Neural cell (in vitro differentiated cells): ENCODE measurements around the gene PCYT2. TPM values are rescaled to one million over a fixed set of nuclear protein-coding genes. Genes with fewer than 3 reads are reported as not detected.

Experiments used
- H2AFZ ChIP-seq: fragments of 200-600, 300-800 bp; sonication (generic), shearing (Covaris generic); 2 replicates; pipeline ENCODE4 v1.6.0; 2014; ENCODE audit warnings: low read depth, mild to moderate bottlenecking, antibody characterized with exemption, low read length, moderate library complexity
- H3F3A ChIP-seq: fragments of 200-600 bp; shearing (Covaris generic); 2 replicates; pipeline ENCODE4 v1.6.1; 2016; ENCODE audit warnings: mild to moderate bottlenecking, moderate library complexity, mixed read lengths, antibody characterized with exemption, low read length; ENCODE audit not compliant: insufficient read depth, poor library complexity, severe bottlenecking
- H3K27ac ChIP-seq: fragments of 200-600, 300-800 bp; sonication (generic), shearing (Covaris generic); 2 replicates; pipeline ENCODE4 v1.5.1; 2014; ENCODE audit warnings: mild to moderate bottlenecking, low read length, moderate library complexity
- H3K27me3 ChIP-seq: fragments of 300-800, 200-600 bp; sonication (generic), shearing (Covaris generic); 2 replicates; pipeline ENCODE4 v1.6.0; 2014; ENCODE audit warnings: mild to moderate bottlenecking, low read depth, low read length, moderate library complexity; ENCODE audit not compliant: insufficient read depth
- H3K36me3 ChIP-seq: fragments of 300-800, 200-600 bp; sonication (generic), shearing (Covaris generic); 2 replicates; pipeline ENCODE4 v1.5.1; 2014; ENCODE audit warnings: mild to moderate bottlenecking, antibody characterized with exemption, low read length, moderate library complexity; ENCODE audit not compliant: insufficient read depth
- H3K4me2 ChIP-seq: fragments of 300-800, 200-600 bp; sonication (generic), shearing (Covaris generic); 2 replicates; pipeline ENCODE4 v1.6.0; 2014; ENCODE audit warnings: mild to moderate bottlenecking, low read length
- H3K4me3 ChIP-seq: fragments of 300-800, 200-600 bp; sonication (generic), shearing (Covaris generic); 2 replicates; pipeline ENCODE4 v1.5.1; 2014; ENCODE audit warnings: mild to moderate bottlenecking, low read length, moderate library complexity
- H3K79me2 ChIP-seq: fragments of 200-600 bp; shearing (Covaris generic); replicated peaks from 2 replicates; pipeline ENCODE4 v1.6.0; 2014; ENCODE audit warnings: mild to moderate bottlenecking, low read length, moderate library complexity; ENCODE audit not compliant: insufficient read depth
- H3K9ac ChIP-seq: fragments of 300-800, 200-600 bp; sonication (generic), shearing (Covaris generic); 2 replicates; pipeline ENCODE4 v1.6.1; 2016; ENCODE audit warnings: mild to moderate bottlenecking, low read length, mixed read lengths
- H3K9me2 ChIP-seq: fragments of 200-600 bp; shearing (Covaris generic); 2 replicates; pipeline ENCODE4 v1.6.1; 2016; ENCODE audit warnings: mild to moderate bottlenecking, low read length, mixed read lengths; ENCODE audit not compliant: insufficient read depth
- H3K9me3 ChIP-seq: fragments of 200-600, 300-800 bp; sonication (generic), shearing (Covaris generic); 2 replicates; pipeline ENCODE4 v1.6.1; 2016; ENCODE audit warnings: mild to moderate bottlenecking, mixed run types, low read length, moderate library complexity, mixed read lengths
- H4K20me1 ChIP-seq: fragments of 200-600 bp; shearing (Covaris generic); 2 replicates; pipeline ENCODE4 v1.6.1; 2016; ENCODE audit warnings: mild to moderate bottlenecking, mixed run types; ENCODE audit not compliant: insufficient read depth
- CTCF ChIP-seq: fragments of 450-650 bp; IDR thresholded peaks from 2 replicates; pipeline ENCODE4 v1.5.1; 2014; ENCODE audit warnings: antibody characterized with exemption, mild to moderate bottlenecking, moderate library complexity; ENCODE audit not compliant: poor library complexity, severe bottlenecking
- EP300 ChIP-seq: fragments of 450-650 bp; conservative IDR thresholded peaks from 2 replicates; pipeline ENCODE4 v1.6.1; 2014; ENCODE audit warnings: antibody characterized with exemption, mild to moderate bottlenecking, moderate library complexity; ENCODE audit not compliant: poor library complexity, severe bottlenecking
- EZH2 ChIP-seq: fragments of 200-600, 300-800 bp; shearing (Covaris generic), sonication (generic); IDR thresholded peaks from 2 replicates; pipeline ENCODE4 v1.6.1; 2014; ENCODE audit warnings: antibody characterized with exemption, low read length, borderline replicate concordance, mild to moderate bottlenecking; ENCODE audit not compliant: insufficient read depth, poor library complexity, severe bottlenecking
- MXI1 ChIP-seq: fragments of 450-650 bp; conservative IDR thresholded peaks from 2 replicates; pipeline ENCODE4 v1.6.1; 2014; ENCODE audit warnings: antibody characterized with exemption, mild to moderate bottlenecking; ENCODE audit not compliant: poor library complexity, severe bottlenecking
- POLR2AphosphoS5 ChIP-seq: IDR thresholded peaks from 2 replicates; pipeline ENCODE4 v1.6.1; 2012
- RAD21 ChIP-seq: fragments of 450-650 bp; conservative IDR thresholded peaks from 2 replicates; pipeline ENCODE4 v1.6.1; 2014; ENCODE audit warnings: antibody characterized with exemption, mild to moderate bottlenecking, moderate library complexity
- REST ChIP-seq: IDR thresholded peaks from 2 replicates; pipeline ENCODE4 v1.6.1; 2012; ENCODE audit warnings: borderline replicate concordance
- SMC3 ChIP-seq: fragments of 450-650 bp; conservative IDR thresholded peaks from 2 replicates; pipeline ENCODE4 v1.6.1; 2014; ENCODE audit warnings: antibody characterized with exemption, mild to moderate bottlenecking, moderate library complexity; ENCODE audit not compliant: poor library complexity
- TAF1 ChIP-seq: IDR thresholded peaks from 2 replicates; pipeline ENCODE4 v1.6.1; 2012; ENCODE audit warnings: low read depth
- polyA plus RNA-seq: library from polyadenylated mRNA; depleted of rRNA; stranded (reverse); fragments of >200 nt; gene quantifications from 2 replicates; pipeline ENCODE4 v1.2.3, GENCODE V29; 2014

PCYT2 gene
- polyA plus RNA-seq, 1 donor from 2014 or later: 35.3 TPM

GRCh38 chr17:81888988-81889595 lies 22.1 kb downstream of the PCYT2 start:
- H3K9me2 ChIP-seq: no peaks in the 10 kb centered on the region
- H3K9ac ChIP-seq: no peak overlapping the region
- no peaks in the 10 kb centered on the region for H3K27me3 ChIP-seq
- H3K79me2 ChIP-seq: peaks cover 13% of the 10 kb centered on the region
- no peak overlapping the region for H2AFZ ChIP-seq
- H3F3A ChIP-seq: no peaks in the 10 kb centered on the region
- H3K9me3 ChIP-seq: no peaks in the 10 kb centered on the region
- no peak overlapping the region for H3K27ac ChIP-seq
- no peaks in the 10 kb centered on the region for H3K36me3 ChIP-seq
- H3K4me2 ChIP-seq: no peak overlapping the region
- TF ChIP-seq SMC3 (no peak), TAF1 (no peak), EZH2 (no peak), EP300 (no peak), RAD21 (no peak), REST (no peak), POLR2AphosphoS5 (no peak)
- H3K4me3 ChIP-seq: no peak overlapping the region
- no peaks in the 10 kb centered on the region for H4K20me1 ChIP-seq

GRCh38 chr17:81888105-81888987 lies 22.9 kb downstream of the PCYT2 start:
- no peaks in the 10 kb centered on the region for H3K36me3 ChIP-seq
- no peaks in the 10 kb centered on the region for H4K20me1 ChIP-seq
- H2AFZ ChIP-seq: no peak overlapping the region
- H3K4me3 ChIP-seq: no peak overlapping the region
- peaks cover 13% of the 10 kb centered on the region for H3K79me2 ChIP-seq
- no peaks in the 10 kb centered on the region for H3F3A ChIP-seq
- H3K9ac ChIP-seq: no peak overlapping the region
- H3K9me2 ChIP-seq: no peaks in the 10 kb centered on the region
- no peak overlapping the region for H3K4me2 ChIP-seq
- no peaks in the 10 kb centered on the region for H3K27me3 ChIP-seq
- H3K9me3 ChIP-seq: no peaks in the 10 kb centered on the region
- H3K27ac ChIP-seq: no peak overlapping the region
- TF ChIP-seq TAF1 (no peak), EZH2 (no peak)

- Histone ChIP-seq H3F3A (no peaks in the 10 kb centered on the region), H3K9ac (no peak overlapping the region), H3K27me3 (no peaks in the 10 kb centered on the region), H3K79me2 (peaks cover 11% of the 10 kb centered on the region), H3K36me3 (no peaks in the 10 kb centered on the region), H3K9me3 (no peaks in the 10 kb centered on the region), H3K9me2 (no peaks in the 10 kb centered on the region), H3K27ac (no peak overlapping the region), H3K4me2 (no peak overlapping the region), H3K4me3 (no peak overlapping the region), H4K20me1 (no peaks in the 10 kb centered on the region), H2AFZ (no peak overlapping the region)
- TF ChIP-seq POLR2AphosphoS5 (no peak), MXI1 (no peak), CTCF (no peak), RAD21 (no peak), EZH2 (no peak), REST (no peak), SMC3 (no peak), TAF1 (no peak), EP300 (no peak)
Measured at GRCh38 chr17:81885869-81886548, 25.2 kb downstream of the PCYT2 start.
